ENCODE results near the gene ALKBH3. TPM values are rescaled to one million over a fixed set of nuclear protein-coding genes. Genes with fewer than 3 reads are reported as not detected.

Gene ALKBH3
- total RNA-seq, 1 experiment from 2014 or later = 18.8 TPM

GRCh38 chr11:43920598-43921419 is 40.2 kb downstream of the ALKBH3 start:
- no peak overlapping the region for H3K56ac ChIP-seq (ENCODE audit: insufficient read length, low read depth, low read length)
- peak overlapping the region; percentile 27 for H4K5ac ChIP-seq (ENCODE audit: insufficient read length, low read depth, low read length)
- H3K79me1 ChIP-seq (ENCODE audit: insufficient read depth, low read depth, low read length, poor library complexity, severe bottlenecking) = no peaks in the 10 kb centered on the region
- Mint-ChIP-seq H3K9me3 (no peaks in the 10 kb centered on the region), H3K4me1 (peaks cover 27 to 43% of the 10 kb centered on the region in 2 experiments), H3K27me3 (ENCODE audit: low read depth) (no peaks in the 10 kb centered on the region), H3K4me3 (no peak overlapping the region), H3K27ac (peak overlapping the region in 2 of 3 experiments; percentile 52 to 75; a peak in 3 of 7 replicates), H3K36me3 (ENCODE audit: insufficient read depth in 1 of 3, low read depth in 3 of 3) (peaks cover 0 to 8% (median 6%) of the 10 kb centered on the region in 3 experiments; a peak in 5 of 7 replicates)
- peak overlapping the region; percentile 23 for H3K27ac ChIP-seq (ENCODE audit: insufficient read length, low read depth, low read length)
- H2BK15ac ChIP-seq (ENCODE audit: low read depth, low read length) = no peak overlapping the region
- H3K14ac ChIP-seq (ENCODE audit: insufficient read depth, low read length) = no peak overlapping the region
- TF ChIP-seq CTCF (conservative IDR thresholded peaks at IDR 0.05) = no peak
- no peak overlapping the region for H4K91ac ChIP-seq (ENCODE audit: insufficient read length, low read depth, low read length)
- H4K20me1 ChIP-seq (ENCODE audit: control insufficient read depth, insufficient read depth, insufficient read length) = peaks cover 2% of the 10 kb centered on the region
- H2BK20ac ChIP-seq (ENCODE audit: low read depth, low read length, poor library complexity, severe bottlenecking) = no peak overlapping the region
- H2AFZ ChIP-seq (ENCODE audit: low read length) = no peak overlapping the region
- no peak overlapping the region for H3K18ac ChIP-seq (ENCODE audit: insufficient read length, low read depth, low read length)
- no peak overlapping the region for H2AK5ac ChIP-seq (ENCODE audit: insufficient read length, low read length)
- DNase-seq = no peak
- no peak overlapping the region for H3K4ac ChIP-seq (ENCODE audit: low read depth, low read length)
- H3K9me3 ChIP-seq (ENCODE audit: control insufficient read depth, low read depth, low read length) = no peaks in the 10 kb centered on the region
- H3K9ac ChIP-seq (ENCODE audit: extremely low read depth, insufficient read length, low read length) = no peak overlapping the region
- peak overlapping the region; percentile 3 for H3K4me2 ChIP-seq (ENCODE audit: insufficient read depth, insufficient read length, low read length)
- no peak overlapping the region for H4K8ac ChIP-seq (replicated peaks; ENCODE audit: insufficient read length, low read depth, low read length)
- H3K23ac ChIP-seq (ENCODE audit: insufficient read length, low read depth, low read length) = no peak overlapping the region
- H2BK12ac ChIP-seq (ENCODE audit: insufficient read length, low read depth, low read length) = no peak overlapping the region
- no peak overlapping the region for H2BK120ac ChIP-seq (ENCODE audit: low read depth, low read length, poor library complexity, severe bottlenecking)
- peaks cover 5% of the 10 kb centered on the region; the same call in 1 of the 2 replicates for H3K4me1 ChIP-seq (ENCODE audit: insufficient read depth, low read length)
- no peak overlapping the region for H2BK5ac ChIP-seq (ENCODE audit: insufficient read length, low read length)
- no CpG with 5 or more reads among the region's 10 CpGs for WGBS (ENCODE audit: extremely low coverage, insufficient read length, low lambda C conversion rate)
- H3K79me2 ChIP-seq (ENCODE audit: insufficient read depth, low read length) = no peaks in the 10 kb centered on the region
- H3K23me2 ChIP-seq (ENCODE audit: insufficient read length, low read depth, low read length, poor library complexity, severe bottlenecking) = no peaks in the 10 kb centered on the region
- H3T11ph ChIP-seq (ENCODE audit: low read length) = no peak overlapping the region
- H3K27me3 ChIP-seq (ENCODE audit: insufficient read depth, low read length) = no peaks in the 10 kb centered on the region

All from H9 (cell line).